ENCODE results near the gene TSPAN9. TPM values are rescaled to one million over a fixed set of nuclear protein-coding genes. Genes with fewer than 3 reads are reported as not detected.

TSPAN9 gene
- total RNA-seq, 1 donor from 2014 or later, result 15.9 TPM

GRCh38 chr12:3303410-3304136 is 226.4 kb downstream of the TSPAN9 start:
- peak; percentile 13 for ATAC-seq

- peak; percentile 68 for ATAC-seq
These were observed 227.4 kb downstream of the TSPAN9 start for GRCh38 chr12:3304436-3305165.

GRCh38 chr12:3305464-3305863 is 228.3 kb downstream of the TSPAN9 start:
- ATAC-seq, result no peak

- ATAC-seq, result no peak
These were observed 228.9 kb downstream of the TSPAN9 start for GRCh38 chr12:3305904-3306619.

GRCh38 chr12:3307389-3307788 is 230.2 kb downstream of the TSPAN9 start:
- no peak for ATAC-seq

- no peak for ATAC-seq
These were observed 230.9 kb downstream of the TSPAN9 start for GRCh38 chr12:3308063-3308462.

GRCh38 chr12:3308609-3309008 is 231.4 kb downstream of the TSPAN9 start:
- ATAC-seq, result no peak

GRCh38 chr12:3309805-3310204 is 232.6 kb downstream of the TSPAN9 start:
- no peak for ATAC-seq

GRCh38 chr12:3310271-3311026 is 233.3 kb downstream of the TSPAN9 start:
- no peak for ATAC-seq

GRCh38 chr12:3311027-3311402 is 233.8 kb downstream of the TSPAN9 start:
- peak; percentile 88 for ATAC-seq

- ATAC-seq, result peak; percentile 14
These were observed 234.4 kb downstream of the TSPAN9 start for GRCh38 chr12:3311491-3312103.

- peak; percentile 22 for ATAC-seq
These were observed 235.9 kb downstream of the TSPAN9 start for GRCh38 chr12:3313066-3313465.

GRCh38 chr12:3313675-3314663 is 236.8 kb downstream of the TSPAN9 start:
- ATAC-seq, result no peak

GRCh38 chr12:3315201-3315661 is 238.1 kb downstream of the TSPAN9 start:
- ATAC-seq, result peak; percentile 69

GRCh38 chr12:3316776-3317480 is 239.7 kb downstream of the TSPAN9 start:
- no peak for ATAC-seq

GRCh38 chr12:3317481-3317815 is 240.3 kb downstream of the TSPAN9 start:
- ATAC-seq, result no peak

- no peak for ATAC-seq
These were observed 240.8 kb downstream of the TSPAN9 start for GRCh38 chr12:3317841-3318501.

GRCh38 chr12:3319723-3320492 is 242.7 kb downstream of the TSPAN9 start:
- no peak for ATAC-seq

Measured in esophagus mucosa (tissue), 1 donor.